Uterus (tissue), 4 donors: ENCODE data around the gene SNX33. TPM values are rescaled to one million over a fixed set of nuclear protein-coding genes. Genes with fewer than 3 reads are reported as not detected.
A peak's percentile ranks its signal among the peaks of the same experiment; 100 is the strongest.
"Not testable (repeated sequence)": the region's sequence is repeated elsewhere in the genome, so short reads cannot be mapped to it uniquely, and the experiment has no call there.

Experiments
- DNase-seq, 2 donors: peaks; one replicate each; pipeline ENCODE4 v3.0.0-alpha.2; 2019 to 2020
- H3K27ac ChIP-seq, 2 donors: fragments of 200-600 bp; sonication (generic); 1 replicate in 1 of 2; 2 replicates in 1 of 2; pipeline ENCODE4 v1.5.1; 2016 to 2018
- H3K27me3 ChIP-seq, 2 donors: fragments of 200-600 bp; sonication (generic); one replicate each; pipeline ENCODE4 v1.5.1; 2018 to 2019; ENCODE audit warnings: control low read depth in 1 of 2
- H3K36me3 ChIP-seq, 2 donors: fragments of 200-600 bp; sonication (generic); one replicate each; pipeline ENCODE4 v1.5.1; 2019; ENCODE audit warnings: control low read depth in 1 of 2
- H3K4me1 ChIP-seq, 2 donors: fragments of 200-600 bp; sonication (generic); one replicate each; pipeline ENCODE4 v1.5.1; 2018 to 2019; ENCODE audit warnings: control low read depth in 1 of 2
- H3K4me3 ChIP-seq, 2 donors: fragments of 200-600 bp; sonication (generic); 1 replicate in 1 of 2; 2 replicates in 1 of 2; pipeline ENCODE4 v1.5.1; 2018 to 2019; ENCODE audit warnings: mild to moderate bottlenecking in 1 of 2
- H3K9me3 ChIP-seq, 2 donors: fragments of 200-600 bp; sonication (generic); one replicate each; pipeline ENCODE4 v1.5.1; 2019; ENCODE audit warnings: control low read depth in 1 of 2
- POLR2A ChIP-seq, 2 donors: fragments of 450-650 bp; IDR thresholded peaks; one replicate each; pipeline ENCODE4 v1.6.1; 2016; ENCODE audit warnings: antibody characterized with exemption in 2 of 2, mild to moderate bottlenecking in 1 of 2, moderate library complexity in 1 of 2
- intact Hi-C: fragments of 100-400 bp; cut with DNase I; formaldehyde crosslinking; loops from one replicate; pipeline ENCODE4 v1.15.1; 2023; ENCODE audit warnings: low total_unique reads
- total RNA-seq, 4 donors: library from RNA; depleted of rRNA in 3 of 4; stranded (reverse); fragments of >200 nt in 3 of 4; gene quantifications; one replicate each; pipeline versions ENCODE4 v1.1.0 to v1.2.4, GENCODE V29; 2014 to 2023
- TF ChIP-seq, protein P1 (sequence below), 4 experiments: fragments of 200-600 bp in 2 of 4; fragments of 450-650 bp in 2 of 4; sonication (generic) in 2 of 4; IDR thresholded peaks; one replicate each; pipeline ENCODE4 v1.5.1; 2016 to 2019; ENCODE audit warnings: antibody characterized with exemption in 4 of 4, mild to moderate bottlenecking in 2 of 4, moderate library complexity in 1 of 4
- donor health status: DM: yes; HTN: yes; CAD: no.

The SNX33 gene
- total RNA-seq, 4 donors from 2014 or later: 8.7 to 43.6 (median 28.2) TPM

DNA sequence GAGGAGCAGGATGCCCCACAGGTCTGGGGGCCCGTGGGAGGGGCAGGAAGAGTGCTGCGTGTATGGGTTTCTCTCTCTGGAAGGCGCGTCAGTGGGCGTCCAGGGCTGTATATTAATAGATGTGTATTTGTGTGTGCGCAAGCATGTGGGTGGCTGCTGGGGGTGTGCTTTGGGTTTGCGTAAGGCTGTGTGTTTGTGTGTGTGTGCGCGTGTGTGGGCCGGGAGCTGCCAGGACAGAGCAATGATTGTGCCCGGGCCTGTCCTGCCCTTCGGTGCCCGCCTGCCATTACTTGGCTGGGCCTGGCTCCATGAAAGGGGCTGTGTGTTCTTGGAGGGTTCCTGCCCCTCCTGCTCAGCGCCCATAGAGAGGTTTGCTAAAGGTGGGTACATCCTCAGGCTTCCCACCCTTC is 48.6 kb downstream of the SNX33 start:
- Histone ChIP-seq H3K36me3 (no peaks in the 10 kb centered on the region), H3K27ac (peak overlapping the region; percentile 91 to 92), H3K4me1 (peaks cover 4 to 57% of the 10 kb centered on the region in 2 donors), H3K9me3 (no peaks in the 10 kb centered on the region), H3K27me3 (no peaks in the 10 kb centered on the region), H3K4me3 (no peak overlapping the region)
- intact Hi-C loops: no loop called here
- TF ChIP-seq, protein P1, sequence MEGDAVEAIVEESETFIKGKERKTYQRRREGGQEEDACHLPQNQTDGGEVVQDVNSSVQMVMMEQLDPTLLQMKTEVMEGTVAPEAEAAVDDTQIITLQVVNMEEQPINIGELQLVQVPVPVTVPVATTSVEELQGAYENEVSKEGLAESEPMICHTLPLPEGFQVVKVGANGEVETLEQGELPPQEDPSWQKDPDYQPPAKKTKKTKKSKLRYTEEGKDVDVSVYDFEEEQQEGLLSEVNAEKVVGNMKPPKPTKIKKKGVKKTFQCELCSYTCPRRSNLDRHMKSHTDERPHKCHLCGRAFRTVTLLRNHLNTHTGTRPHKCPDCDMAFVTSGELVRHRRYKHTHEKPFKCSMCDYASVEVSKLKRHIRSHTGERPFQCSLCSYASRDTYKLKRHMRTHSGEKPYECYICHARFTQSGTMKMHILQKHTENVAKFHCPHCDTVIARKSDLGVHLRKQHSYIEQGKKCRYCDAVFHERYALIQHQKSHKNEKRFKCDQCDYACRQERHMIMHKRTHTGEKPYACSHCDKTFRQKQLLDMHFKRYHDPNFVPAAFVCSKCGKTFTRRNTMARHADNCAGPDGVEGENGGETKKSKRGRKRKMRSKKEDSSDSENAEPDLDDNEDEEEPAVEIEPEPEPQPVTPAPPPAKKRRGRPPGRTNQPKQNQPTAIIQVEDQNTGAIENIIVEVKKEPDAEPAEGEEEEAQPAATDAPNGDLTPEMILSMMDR (IDR thresholded peaks at IDR 0.05): no peak
- no peak for TF ChIP-seq POLR2A (IDR thresholded peaks at IDR 0.05)
- no peak for DNase-seq

DNA sequence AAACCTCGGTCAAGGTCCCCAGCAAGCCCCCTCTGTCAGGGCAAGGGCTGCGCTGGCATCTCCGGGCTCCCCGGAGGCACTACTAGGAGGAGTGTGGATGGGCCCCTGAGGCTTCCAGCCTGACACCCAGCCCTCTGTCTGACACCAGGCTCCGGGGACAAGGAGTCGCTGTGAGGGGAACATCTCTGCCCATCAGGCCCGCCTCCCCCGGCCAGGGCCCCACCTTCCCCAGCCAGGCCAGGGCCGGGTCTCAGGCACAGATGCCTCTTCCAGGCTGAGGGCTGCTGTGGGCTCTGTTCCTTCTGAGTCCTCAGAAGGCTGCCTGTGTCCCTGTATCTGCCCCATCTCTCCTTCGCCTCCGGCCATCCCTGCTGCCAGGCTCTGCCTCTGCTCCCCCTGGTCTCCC is 49.1 kb downstream of the SNX33 start:
- intact Hi-C loops: no loop called here
- H3K9me3 ChIP-seq: no peaks in the 10 kb centered on the region
- no peak for TF ChIP-seq POLR2A (IDR thresholded peaks at IDR 0.05)
- TF ChIP-seq, protein P1 (IDR thresholded peaks at IDR 0.05): no peak
- peak overlapping the region; percentile 91 to 92 for H3K27ac ChIP-seq
- no peak for DNase-seq
- no peak overlapping the region for H3K4me3 ChIP-seq
- peaks cover 4 to 62% of the 10 kb centered on the region in 2 donors for H3K4me1 ChIP-seq
- H3K27me3 ChIP-seq: no peaks in the 10 kb centered on the region
- H3K36me3 ChIP-seq: no peaks in the 10 kb centered on the region

DNA sequence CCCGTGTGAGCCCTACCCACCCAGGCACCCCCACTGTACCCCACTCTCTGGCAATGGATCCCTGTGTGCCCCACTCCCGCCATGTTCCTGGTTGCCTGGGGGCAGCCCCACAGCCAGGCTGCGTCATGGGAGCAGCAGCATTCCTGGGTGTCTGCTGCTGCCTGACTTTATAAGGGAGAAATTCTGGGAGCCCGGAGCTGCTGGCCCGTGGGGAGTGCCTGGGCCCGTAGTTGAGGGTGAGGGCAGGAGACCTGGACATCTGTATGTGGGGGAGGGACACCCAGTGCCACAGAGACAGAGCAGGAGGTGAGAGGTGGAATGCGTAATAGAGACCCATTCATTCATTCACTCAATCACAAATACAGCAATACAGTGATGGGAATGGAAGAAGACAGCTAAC is 49.8 kb downstream of the SNX33 start:
- Histone ChIP-seq H3K27me3 (no peaks in the 10 kb centered on the region), H3K36me3 (no peaks in the 10 kb centered on the region), H3K4me1 (peaks cover 4 to 67% of the 10 kb centered on the region in 2 donors), H3K9me3 (no peaks in the 10 kb centered on the region), H3K27ac (peak overlapping the region; percentile 91 to 92), H3K4me3 (no peak overlapping the region)
- peak; percentile 63 to 69 for DNase-seq
- intact Hi-C loops: no loop called here
- TF ChIP-seq POLR2A (IDR thresholded peaks at IDR 0.05): peak in 1 of 2 donors; percentile 17
- TF ChIP-seq, protein P1 (IDR thresholded peaks at IDR 0.05): no peak

DNA sequence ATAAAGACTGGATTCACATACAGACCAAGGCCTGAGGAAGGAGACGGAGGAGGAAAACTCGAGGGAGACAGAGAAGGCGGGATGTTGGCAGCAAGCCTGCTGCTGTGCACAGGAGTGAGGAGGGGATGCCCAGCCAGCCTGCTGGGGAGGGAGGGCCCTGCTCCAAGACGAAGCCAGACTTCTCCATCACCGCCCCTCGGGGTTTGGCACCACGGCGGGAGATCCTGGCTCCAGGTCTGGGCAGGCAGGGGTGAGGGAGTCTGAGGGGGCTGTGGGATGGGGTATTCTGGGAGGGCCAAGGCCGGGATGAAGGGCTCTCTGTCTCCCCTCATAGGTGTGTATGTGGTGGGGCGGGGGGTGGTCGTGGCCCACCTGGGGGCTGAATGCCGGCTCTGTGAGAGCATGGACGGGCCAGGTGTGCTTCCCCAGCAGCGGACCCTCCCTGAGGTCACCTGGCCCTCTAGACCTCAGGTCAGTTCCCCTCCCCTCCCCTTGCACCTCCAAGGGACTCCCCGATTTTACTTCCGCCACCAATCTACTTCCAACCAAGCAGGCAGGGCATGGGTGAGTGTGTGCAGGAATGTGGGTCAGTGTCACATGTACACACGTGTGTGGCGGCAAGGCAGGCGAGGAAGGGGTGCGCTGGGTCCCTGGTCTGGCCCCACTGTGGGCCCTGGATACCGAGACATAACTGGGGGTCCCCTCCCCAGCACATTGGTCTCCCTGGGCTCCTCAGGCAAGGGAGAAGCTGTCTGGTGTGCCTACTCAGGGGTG is 50.4 kb downstream of the SNX33 start:
- H3K4me3 ChIP-seq, H3K27me3 ChIP-seq, H3K9me3 ChIP-seq, intact Hi-C loops, H3K36me3 ChIP-seq: not testable (repeated sequence)
- Histone ChIP-seq H3K4me1 (peaks cover 4 to 67% of the 10 kb centered on the region in 2 donors), H3K27ac (peak overlapping the region; percentile 91 to 92)
- peak; percentile 66 to 68 for DNase-seq

DNA sequence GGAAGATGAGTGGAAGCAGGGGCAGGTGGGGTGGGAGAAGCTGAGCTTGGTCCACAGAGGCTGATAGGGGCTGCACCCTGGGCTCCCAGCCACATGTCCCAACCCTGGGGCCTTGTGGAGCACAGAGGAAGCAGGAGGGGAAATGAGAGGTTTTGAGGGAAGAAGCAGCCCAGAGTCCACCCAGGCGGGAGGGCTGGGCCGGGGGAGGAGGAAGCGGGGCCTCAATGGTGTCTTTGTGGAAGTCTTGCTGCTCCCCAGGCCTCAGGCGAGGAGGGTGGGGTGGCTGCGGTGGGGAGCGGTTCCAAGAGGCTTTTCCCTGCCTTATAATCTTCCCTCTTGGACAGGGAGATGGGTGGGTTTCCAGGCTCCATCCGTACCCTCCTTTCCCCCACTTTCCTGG is 51.8 kb downstream of the SNX33 start:
- DNase-seq, intact Hi-C loops, H3K36me3 ChIP-seq, H3K9me3 ChIP-seq, H3K4me3 ChIP-seq, H3K27me3 ChIP-seq: not testable (repeated sequence)
- peaks cover 4 to 58% of the 10 kb centered on the region in 2 donors for H3K4me1 ChIP-seq
- H3K27ac ChIP-seq: peak overlapping the region; percentile 91 to 92

DNA sequence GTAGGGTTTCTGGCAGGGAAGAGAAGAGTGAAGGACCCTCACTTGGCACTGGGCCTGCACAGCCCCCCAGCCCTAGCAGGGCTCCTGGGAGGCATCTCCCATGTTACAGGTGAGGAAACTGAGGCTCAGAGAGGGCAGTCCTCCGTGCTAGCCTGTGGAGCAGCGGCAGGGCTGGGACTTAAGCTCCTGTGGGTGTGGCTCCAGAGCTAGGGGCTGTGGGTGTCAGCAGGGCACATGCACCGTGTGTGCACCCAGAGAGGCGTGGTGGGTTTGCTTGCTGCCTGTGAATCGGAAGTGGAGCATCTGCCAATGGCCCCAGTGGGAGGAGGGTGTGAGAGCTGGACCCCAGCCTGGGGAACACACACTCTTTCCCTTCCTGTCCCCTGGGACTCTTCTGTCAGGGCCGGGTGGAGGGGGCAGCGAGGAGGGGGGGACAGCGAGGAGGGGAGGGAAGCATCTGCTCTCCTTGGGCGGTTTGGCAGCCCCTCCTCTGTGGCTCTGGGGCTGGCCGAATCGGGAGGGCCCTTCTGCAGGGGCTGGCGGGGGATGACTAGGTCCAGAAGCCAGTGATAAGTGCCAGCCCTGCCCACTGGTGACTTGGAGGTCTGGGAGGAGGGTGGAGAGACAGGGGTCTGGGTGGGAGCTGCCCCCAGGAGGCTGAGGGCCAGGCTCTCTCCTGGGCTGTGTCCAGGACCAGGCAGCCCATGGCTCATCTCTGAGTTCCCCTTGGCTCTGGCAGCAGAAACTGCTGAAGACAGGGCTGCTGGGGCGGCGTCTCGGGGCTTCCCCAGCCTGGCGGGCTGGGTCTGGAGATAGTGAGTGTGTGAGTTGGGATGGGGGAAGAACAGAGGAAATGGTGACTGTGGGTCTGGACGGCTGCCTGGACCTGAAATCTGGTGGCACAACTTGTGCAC is 52.5 kb downstream of the SNX33 start:
- H3K27me3 ChIP-seq, H3K4me3 ChIP-seq, H3K9me3 ChIP-seq, H3K36me3 ChIP-seq, intact Hi-C loops: not testable (repeated sequence)
- peak; percentile 71 to 76 for DNase-seq
- Histone ChIP-seq H3K4me1 (peaks cover 4 to 56% of the 10 kb centered on the region in 2 donors), H3K27ac (peak overlapping the region; percentile 91 to 92)

DNA sequence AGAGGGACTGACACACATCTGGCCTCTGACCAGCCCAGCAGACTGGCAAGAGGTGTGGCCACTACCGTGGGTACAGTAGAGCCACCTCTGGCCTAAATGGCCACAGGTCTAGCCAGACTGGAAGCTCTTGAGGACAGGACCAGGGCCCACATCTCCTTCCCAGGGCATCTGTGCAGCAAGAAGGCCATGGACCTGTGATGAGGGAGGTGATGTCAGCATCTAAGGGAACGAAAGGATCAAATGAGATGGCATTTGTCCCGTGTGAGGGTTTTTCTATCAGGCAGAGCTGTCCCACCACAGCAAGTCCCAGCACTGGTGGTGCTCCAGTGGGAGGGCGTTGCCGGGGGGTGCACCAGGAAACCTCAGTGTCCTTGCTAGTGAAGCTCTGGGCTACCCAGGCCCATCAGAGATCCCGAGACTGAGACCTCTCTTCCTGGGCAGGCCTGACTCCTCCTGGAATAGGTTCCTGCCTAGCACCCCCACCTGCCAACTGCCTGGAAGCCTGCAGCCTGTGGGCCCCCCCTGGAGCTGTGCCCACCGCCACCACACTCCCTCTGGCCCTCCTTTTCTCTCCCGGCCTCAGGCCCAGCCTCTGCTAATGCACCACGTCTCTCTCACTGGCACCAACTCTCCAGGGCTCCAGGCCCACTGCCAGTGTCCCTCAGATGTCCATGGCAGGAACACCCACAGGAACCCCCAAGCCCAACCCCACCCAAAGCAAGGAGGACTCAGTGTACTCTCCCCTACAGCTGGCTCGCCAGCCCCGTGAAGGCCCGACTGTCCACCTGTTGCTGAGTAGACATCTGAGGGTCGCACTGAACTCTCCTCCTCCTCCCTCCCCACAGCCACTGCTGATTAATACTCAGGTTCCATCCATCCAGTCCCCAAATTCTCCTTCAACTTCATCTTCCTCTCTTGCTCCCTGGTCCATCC is 53.6 kb downstream of the SNX33 start:
- H3K27ac ChIP-seq: peak overlapping the region; percentile 91 to 92
- H3K36me3 ChIP-seq, H3K4me3 ChIP-seq, H3K9me3 ChIP-seq, intact Hi-C loops, H3K27me3 ChIP-seq, DNase-seq: not testable (repeated sequence)
- peaks cover 4 to 45% of the 10 kb centered on the region in 2 donors for H3K4me1 ChIP-seq
